Omental fat pad (tissue), 4 donors: ENCODE measurements around the gene GRK1. TPM values are rescaled to one million over a fixed set of nuclear protein-coding genes. Genes with fewer than 3 reads are reported as not detected.

Experiments
- ATAC-seq: fragments of 150-250 bp; one replicate; pipeline ENCODE4 v1.9.1; 2016; ENCODE audit warnings: mild to moderate bottlenecking, moderate library complexity; ENCODE audit not compliant: low FRiP score
- DNase-seq: peaks from one replicate; pipeline ENCODE4 v3.0.0-alpha.2; 2019; ENCODE audit warnings: low spot score
- CTCF ChIP-seq, 3 donors: fragments of 450-650 bp; IDR thresholded peaks; one replicate each; pipeline ENCODE4 v1.5.1; 2016 to 2017; ENCODE audit warnings: antibody characterized with exemption in 3 of 3, mild to moderate bottlenecking in 3 of 3, moderate library complexity in 2 of 3
- total RNA-seq, 4 donors: library from RNA; depleted of rRNA; stranded (reverse); fragments of >200 nt; gene quantifications; one replicate each; pipeline ENCODE4 v1.1.0, GENCODE V29; 2016

The GRK1 gene
- total RNA-seq, 4 donors from 2014 or later = not detected

- TF ChIP-seq CTCF (IDR thresholded peaks at IDR 0.05) = no peak
- DNase-seq = no peak
- no peak for ATAC-seq
These were observed 33.5 kb upstream of the GRK1 start for GRCh38 chr13:113633485-113633873.

DNA sequence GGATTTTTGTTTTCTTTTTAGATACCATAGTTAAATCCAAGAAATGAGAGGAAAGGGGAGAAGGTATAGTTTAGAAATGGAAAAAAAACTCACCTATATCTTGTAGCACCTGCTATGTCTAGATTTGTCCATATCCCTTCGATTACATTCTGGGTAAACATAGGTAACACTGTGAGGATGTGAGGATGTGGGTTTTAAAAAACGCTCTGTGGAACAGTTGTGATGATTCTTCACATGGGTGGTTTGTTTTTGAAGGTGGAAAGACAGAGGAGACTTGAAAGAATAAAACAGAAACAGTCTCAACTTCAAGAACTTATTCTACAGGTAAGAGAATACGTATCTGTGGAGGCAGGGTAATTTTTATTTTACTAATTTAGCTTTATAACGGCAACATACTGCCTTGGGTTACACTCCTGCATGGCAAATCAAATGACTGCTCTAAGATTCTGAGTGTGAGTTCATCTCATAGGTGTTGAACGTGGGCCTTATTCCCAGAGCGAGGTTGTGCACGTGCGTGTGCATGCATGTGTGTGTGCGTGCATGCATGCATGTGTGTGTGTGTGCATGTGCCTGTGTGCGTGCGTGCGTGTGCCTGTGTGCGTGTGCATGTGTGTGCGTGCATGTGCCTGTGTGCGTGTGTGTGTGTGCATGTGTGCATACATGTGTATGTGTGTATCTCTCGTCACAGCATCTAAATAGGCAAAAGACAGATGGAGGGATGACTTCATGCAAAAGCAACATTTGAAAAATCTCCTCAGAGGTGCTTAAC is 32.6 kb upstream of the GRK1 start:
- no peak for DNase-seq
- TF ChIP-seq CTCF (IDR thresholded peaks at IDR 0.05) = no peak
- ATAC-seq = no peak

GRCh38 chr13:113635048-113635420 is 32.0 kb upstream of the GRK1 start:
- ATAC-seq (no peak), DNase-seq (no peak)
- TF ChIP-seq CTCF (IDR thresholded peaks at IDR 0.05) = no peak

DNA sequence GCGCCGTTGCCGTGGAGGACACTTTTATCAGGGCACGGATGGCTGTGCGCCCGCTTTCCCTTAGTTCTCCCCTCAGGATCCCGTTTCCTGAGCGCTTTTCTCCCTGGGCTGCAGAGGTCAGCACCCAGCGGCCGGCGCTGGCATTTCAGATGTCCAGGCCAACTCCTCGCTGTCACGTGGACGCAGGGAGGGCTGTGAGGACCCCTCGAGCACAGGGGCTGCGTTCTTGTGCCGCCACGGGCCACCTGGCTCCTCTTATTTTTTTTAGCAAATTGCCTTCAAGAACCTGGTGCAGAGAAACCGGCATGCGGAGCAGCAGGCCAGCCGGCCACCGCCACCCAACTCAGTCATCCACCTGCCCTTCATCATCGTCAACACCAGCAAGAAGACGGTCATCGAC is 31.3 kb upstream of the GRK1 start:
- ATAC-seq = no peak
- TF ChIP-seq CTCF (IDR thresholded peaks at IDR 0.05) = no peak
- no peak for DNase-seq

GRCh38 chr13:113636266-113636963 is 30.6 kb upstream of the GRK1 start:
- no peak for DNase-seq
- no peak for ATAC-seq
- no peak for TF ChIP-seq CTCF (IDR thresholded peaks at IDR 0.05)

DNA sequence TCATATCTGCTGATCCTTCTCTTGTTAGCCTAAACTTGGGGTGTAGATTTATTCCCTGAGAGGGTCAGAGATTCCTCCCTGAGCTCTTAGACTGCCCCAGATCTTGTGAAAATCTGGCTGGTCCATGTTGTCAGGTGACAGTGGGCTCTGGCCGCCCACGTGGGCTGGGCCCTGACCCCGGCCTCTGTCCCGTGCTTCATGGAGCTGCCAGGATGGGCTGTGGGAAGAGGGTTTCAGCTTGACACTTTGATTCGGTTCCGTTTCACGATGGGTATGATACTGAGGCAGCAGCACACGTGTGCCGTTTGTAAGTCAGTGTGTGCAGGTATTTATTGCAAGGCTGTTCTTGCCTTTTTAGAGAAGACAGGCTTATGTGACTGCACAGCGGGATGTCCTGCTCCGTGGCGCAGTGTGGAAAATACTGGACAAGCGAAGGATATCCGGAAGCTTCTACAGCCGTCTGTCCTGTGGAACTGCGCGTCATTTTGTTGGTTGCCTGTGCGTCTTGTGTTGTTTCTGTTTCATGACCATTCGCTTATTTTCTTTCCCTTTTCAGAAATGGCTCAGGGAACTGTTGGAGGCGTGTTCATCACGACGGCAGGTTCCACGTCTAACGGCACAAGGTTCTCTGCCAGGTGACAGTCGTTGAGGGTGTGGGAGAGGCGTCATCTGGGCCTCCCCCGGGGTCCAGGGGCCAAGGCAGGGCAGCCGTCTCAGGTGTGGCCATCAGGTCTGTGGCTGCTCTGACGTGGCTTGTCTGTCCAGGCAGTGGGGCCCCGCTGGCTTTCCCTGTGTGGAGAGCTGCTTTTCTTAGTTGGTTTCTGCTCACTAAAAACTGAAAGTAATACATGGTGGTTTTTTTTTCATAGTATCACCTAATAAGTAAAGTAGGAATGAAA is 29.5 kb upstream of the GRK1 start:
- DNase-seq (no peak), ATAC-seq (no peak)
- TF ChIP-seq CTCF (IDR thresholded peaks at IDR 0.05) = no peak
